ENCODE measurements around the gene BMPR1A.

The BMPR1A gene

DNA sequence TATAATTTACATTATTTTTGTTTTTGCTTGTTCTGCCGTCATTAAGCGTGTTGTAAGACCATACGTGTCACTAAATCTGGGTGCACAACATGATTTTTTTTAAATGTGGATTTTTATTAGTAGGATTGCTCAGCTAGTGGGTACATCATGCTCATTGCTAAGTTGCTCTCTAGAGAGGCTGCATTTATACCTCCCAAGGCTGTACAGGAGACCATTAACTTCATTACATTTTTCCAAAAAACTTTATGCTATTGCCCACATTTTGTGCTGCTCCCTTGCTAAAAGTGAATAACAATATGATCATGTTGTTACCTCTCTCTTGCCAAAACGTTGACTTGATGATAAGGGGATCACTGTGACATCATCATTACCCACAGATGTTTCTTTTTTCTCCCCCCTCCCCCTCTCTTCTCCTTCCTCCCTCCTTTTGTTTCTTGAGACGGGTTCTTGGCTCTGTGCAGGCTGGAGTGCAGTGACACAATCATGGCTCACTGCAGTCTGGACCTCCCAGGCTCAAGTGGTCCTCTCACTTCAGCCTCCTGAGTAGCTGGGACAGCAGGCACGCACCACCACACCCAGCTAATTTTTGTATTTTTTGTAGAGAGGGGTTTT is 65.1 kb downstream of the BMPR1A start:
- Mint-ChIP-seq H3K27ac (no peak overlapping the region), H3K9me3 (no peaks in the 10 kb centered on the region), H3K27me3 (no peaks in the 10 kb centered on the region), H3K36me3 (ENCODE audit: low read depth) (no peaks in the 10 kb centered on the region), H3K4me1 (ENCODE audit: low read depth) (no peaks in the 10 kb centered on the region), H3K4me3 (no peak overlapping the region)
- no peak for DNase-seq

DNA sequence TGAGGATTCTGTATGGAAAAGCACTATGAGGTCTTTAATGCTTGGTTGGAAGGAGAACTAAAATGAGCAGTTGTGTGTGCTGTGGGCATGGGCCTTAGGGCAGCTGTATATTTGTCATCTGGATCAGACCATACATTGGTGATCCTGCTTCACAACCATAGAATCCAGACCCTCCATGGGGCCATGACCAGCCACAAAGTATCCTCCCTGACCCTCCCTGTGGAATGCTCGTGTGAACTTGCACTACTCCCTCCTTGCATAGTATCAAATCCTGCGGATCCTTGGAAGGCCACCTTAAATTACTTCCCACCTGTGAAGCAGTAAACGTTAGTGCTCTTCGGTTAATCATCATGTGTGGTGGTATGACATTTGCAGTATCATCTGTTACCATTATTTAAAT is 67.1 kb downstream of the BMPR1A start:
- H3K27ac Mint-ChIP-seq, result no peak overlapping the region
- no peaks in the 10 kb centered on the region for H3K27me3 Mint-ChIP-seq
- H3K4me1 Mint-ChIP-seq (ENCODE audit: low read depth), result no peaks in the 10 kb centered on the region
- H3K4me3 Mint-ChIP-seq, result no peak overlapping the region
- no peak for DNase-seq
- H3K36me3 Mint-ChIP-seq (ENCODE audit: low read depth), result no peaks in the 10 kb centered on the region
- H3K9me3 Mint-ChIP-seq, result no peaks in the 10 kb centered on the region

DNA sequence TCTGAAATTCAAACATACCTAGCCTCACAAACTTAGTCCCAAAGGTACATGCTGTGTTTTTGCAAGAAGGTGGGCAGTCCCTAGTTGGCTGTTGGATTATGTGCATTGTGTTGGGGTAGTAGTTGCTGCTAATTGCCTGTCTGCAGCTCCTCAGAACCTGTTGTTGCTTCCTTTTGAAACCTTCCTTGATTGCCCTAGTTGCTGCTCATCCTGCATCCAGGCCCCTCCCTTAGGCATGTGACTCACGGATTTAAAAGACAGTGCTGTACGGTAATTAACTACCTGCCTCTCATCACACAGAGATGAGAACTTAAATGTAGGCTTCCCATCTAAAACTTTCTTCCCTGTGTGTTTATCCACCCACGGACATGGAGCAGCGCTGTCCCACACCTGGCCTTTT is 67.7 kb downstream of the BMPR1A start:
- no peaks in the 10 kb centered on the region for H3K36me3 Mint-ChIP-seq (ENCODE audit: low read depth)
- DNase-seq, result no peak
- H3K9me3 Mint-ChIP-seq, result no peaks in the 10 kb centered on the region
- H3K27me3 Mint-ChIP-seq, result no peaks in the 10 kb centered on the region
- no peak overlapping the region for H3K4me3 Mint-ChIP-seq
- H3K4me1 Mint-ChIP-seq (ENCODE audit: low read depth), result no peaks in the 10 kb centered on the region
- no peak overlapping the region for H3K27ac Mint-ChIP-seq

DNA sequence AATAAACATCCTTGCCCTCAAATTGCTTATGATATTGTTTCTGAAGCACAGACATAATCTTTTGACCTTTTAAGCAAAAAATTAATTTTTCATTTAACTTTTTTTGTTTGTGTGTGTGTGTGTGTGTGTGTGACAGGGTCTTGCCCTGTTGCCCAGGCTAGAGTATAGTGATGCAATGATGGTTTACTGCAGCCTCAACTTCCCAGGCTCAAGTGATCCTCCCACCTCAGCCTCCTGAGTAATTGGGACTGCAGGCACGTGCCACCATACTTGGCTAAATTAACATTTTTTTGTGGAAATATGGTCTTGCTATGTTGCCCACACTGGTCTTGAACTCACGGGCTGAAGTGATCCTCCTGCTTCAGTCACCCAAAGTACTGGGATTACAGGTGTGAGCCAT is 68.9 kb downstream of the BMPR1A start:
- Mint-ChIP-seq H3K27me3 (no peaks in the 10 kb centered on the region), H3K4me1 (ENCODE audit: low read depth) (no peaks in the 10 kb centered on the region), H3K27ac (no peak overlapping the region)

DNA sequence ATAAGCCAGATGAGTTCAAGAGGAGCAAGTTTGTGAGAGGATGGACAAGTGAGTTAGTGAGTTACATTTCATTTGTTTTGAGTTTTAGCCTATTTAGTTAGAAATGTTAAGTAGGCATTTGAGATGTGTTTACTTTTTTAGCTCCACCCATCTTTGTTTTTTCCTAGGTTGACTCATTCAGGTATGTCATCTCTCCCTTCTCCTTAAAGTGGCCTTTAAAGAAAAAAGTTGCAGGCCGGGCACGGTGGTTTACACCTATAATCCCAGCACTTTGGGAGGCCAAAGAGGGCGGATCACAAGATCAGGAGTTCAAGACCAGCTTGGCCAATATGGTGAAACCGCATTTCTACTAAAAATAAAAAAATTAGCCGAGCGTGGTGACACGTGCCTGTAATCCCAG is 71.2 kb downstream of the BMPR1A start:
- no peak overlapping the region for H3K4me3 Mint-ChIP-seq
- DNase-seq, result no peak
- no peaks in the 10 kb centered on the region for H3K4me1 Mint-ChIP-seq (ENCODE audit: low read depth)
- no peaks in the 10 kb centered on the region for H3K27me3 Mint-ChIP-seq
- H3K9me3 Mint-ChIP-seq, result no peaks in the 10 kb centered on the region
- H3K36me3 Mint-ChIP-seq (ENCODE audit: low read depth), result no peaks in the 10 kb centered on the region
- no peak overlapping the region for H3K27ac Mint-ChIP-seq

More for the DNA sequence above, 68.9 kb downstream of the BMPR1A start:
- Mint-ChIP-seq H3K36me3 (ENCODE audit: low read depth) (no peaks in the 10 kb centered on the region), H3K4me3 (no peak overlapping the region), H3K9me3 (no peaks in the 10 kb centered on the region)
- DNase-seq, result no peak

DNA sequence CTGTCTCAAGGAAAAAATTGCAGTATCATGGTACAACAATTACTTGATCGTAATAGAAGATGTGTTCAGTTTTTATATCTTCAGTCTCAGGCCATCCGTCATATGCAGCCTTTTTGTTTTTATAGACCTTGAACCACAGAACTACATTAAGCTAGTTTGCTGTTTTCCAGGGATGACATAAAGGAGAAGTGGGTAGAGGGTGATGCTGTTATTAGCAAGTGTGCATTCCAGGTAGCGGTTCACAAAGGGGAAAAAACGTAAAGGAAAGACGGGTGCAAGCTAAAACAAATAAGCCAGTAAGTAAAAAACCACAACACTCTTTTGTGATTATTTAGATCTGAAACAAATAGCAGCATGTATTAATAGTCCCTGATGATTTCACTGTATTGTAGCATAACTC is 71.7 kb downstream of the BMPR1A start:
- Mint-ChIP-seq H3K36me3 (ENCODE audit: low read depth) (no peaks in the 10 kb centered on the region), H3K9me3 (no peaks in the 10 kb centered on the region), H3K27ac (no peak overlapping the region), H3K4me3 (no peak overlapping the region), H3K27me3 (no peaks in the 10 kb centered on the region), H3K4me1 (ENCODE audit: low read depth) (no peaks in the 10 kb centered on the region)
- DNase-seq, result no peak

DNA sequence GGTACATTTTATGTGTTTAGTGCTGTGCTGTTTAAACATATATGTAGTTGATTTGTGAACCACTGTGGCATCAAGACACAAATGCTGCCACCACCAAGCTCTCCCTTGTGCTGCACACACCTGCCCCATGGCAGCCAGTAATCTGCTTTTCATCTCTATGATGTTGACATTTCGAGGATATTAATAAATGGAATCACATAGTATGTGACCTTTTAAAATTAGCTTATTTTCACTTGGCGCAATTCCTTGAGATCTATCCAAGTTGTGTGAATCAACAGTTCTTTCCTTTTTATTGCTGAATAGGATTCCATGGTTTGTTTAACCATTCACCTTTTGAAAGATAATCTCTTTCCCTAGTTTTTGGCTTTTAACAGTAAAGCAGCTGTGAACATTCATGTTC is 73.1 kb downstream of the BMPR1A start:
- no peak for DNase-seq
- Mint-ChIP-seq H3K27me3 (no peaks in the 10 kb centered on the region), H3K4me1 (ENCODE audit: low read depth) (no peaks in the 10 kb centered on the region), H3K4me3 (no peak overlapping the region), H3K9me3 (no peaks in the 10 kb centered on the region), H3K36me3 (ENCODE audit: low read depth) (no peaks in the 10 kb centered on the region), H3K27ac (no peak overlapping the region)

DNA sequence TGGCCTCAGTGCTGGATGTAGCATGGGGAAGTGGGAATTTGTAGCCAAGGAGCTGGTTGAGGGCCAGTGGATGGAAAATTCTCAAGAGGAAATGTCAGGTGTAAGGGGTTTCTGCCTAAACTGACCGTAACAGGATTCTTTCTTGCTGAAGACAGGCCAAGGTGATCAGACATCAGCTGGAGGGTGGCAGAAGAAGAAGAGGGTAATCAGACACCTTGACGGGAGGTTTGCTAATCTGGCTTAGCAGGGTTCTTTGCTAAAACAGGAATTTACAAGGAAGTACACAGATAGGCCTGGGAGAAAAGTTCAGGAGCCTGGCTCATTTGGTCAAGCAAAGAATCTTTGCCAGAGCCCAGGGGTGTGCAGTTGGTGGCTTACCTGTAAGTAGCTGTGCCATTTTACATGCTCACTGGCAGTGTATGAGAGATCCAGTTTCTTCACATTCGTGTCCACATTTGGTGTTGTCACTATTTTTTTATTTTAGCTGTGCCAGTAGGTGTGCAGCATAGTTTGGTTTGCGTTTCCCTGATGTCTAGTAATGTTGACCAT is 73.7 kb downstream of the BMPR1A start:
- no peak overlapping the region for H3K27ac Mint-ChIP-seq
- DNase-seq, result no peak
- H3K27me3 Mint-ChIP-seq, result no peaks in the 10 kb centered on the region
- H3K36me3 Mint-ChIP-seq (ENCODE audit: low read depth), result no peaks in the 10 kb centered on the region
- peaks cover 3% of the 10 kb centered on the region for H3K4me1 Mint-ChIP-seq (ENCODE audit: low read depth)
- no peak overlapping the region for H3K4me3 Mint-ChIP-seq
- H3K9me3 Mint-ChIP-seq, result no peaks in the 10 kb centered on the region

DNA sequence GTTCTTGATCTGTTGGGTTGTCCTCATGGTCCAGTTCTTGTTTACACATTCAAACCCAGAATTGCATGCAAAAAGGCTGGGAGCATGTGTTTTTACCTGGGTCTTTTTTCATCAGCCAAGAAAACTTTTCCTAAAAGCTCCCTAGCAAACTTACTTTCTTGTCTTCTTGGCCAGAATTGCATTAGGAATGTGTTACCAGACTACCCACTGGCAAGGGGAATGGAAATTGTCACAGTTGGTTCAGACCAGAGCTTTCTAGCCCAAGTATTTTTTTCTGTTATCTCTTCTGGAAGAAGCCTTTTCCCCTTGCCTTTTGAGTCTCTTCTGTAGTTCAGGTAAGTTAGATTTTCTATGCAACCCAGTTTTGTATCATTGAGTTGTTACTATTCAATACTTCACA is 77.5 kb downstream of the BMPR1A start:
- H3K9me3 Mint-ChIP-seq, result no peaks in the 10 kb centered on the region
- no peak overlapping the region for H3K27ac Mint-ChIP-seq
- no peak overlapping the region for H3K4me3 Mint-ChIP-seq
- H3K27me3 Mint-ChIP-seq, result no peaks in the 10 kb centered on the region
- no peaks in the 10 kb centered on the region for H3K36me3 Mint-ChIP-seq (ENCODE audit: low read depth)
- H3K4me1 Mint-ChIP-seq (ENCODE audit: low read depth), result peaks cover 9% of the 10 kb centered on the region
- DNase-seq, result no peak

DNA sequence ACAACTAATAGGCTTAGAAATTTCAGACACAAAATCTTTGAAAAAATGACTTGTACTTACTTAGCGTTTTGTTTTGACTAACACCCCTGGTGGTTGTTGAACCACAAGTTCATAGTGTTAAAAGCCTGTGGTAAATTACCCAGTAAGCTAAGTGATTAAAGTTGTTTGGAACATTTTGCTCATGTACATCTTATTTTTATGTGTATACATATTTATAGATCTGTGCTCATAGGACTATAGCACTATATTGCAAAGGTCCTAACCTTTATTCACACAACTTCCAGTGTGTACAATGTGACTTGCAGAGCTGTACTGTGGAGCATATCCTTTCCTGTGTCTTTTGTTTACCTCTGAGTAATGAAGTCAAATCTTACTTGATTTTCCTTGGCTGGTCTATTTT is 79.6 kb downstream of the BMPR1A start:
- Mint-ChIP-seq H3K9me3 (no peaks in the 10 kb centered on the region), H3K27me3 (no peaks in the 10 kb centered on the region), H3K4me1 (ENCODE audit: low read depth) (peaks cover 9% of the 10 kb centered on the region), H3K27ac (peak overlapping the region; percentile 29), H3K4me3 (no peak overlapping the region), H3K36me3 (ENCODE audit: low read depth) (no peaks in the 10 kb centered on the region)
- no peak for DNase-seq

DNA sequence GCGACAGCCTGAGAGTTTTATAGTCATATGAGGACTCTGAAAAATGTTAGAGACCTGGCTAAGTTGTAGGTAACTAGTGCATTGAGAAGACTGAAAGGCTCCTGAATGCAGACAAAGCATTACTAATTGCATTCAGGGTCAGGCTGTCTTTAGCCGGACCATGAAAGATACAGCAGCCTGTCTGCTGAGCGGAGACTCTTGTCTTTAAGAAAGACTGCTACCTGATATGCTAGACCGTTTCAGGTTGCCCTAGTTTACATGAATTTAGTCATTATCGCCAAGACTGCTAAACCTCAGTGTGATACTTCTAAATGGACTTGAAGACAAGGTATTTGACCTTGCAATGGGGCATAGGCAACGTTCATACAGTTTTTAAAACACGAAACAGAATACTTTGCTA is 81.2 kb downstream of the BMPR1A start:
- no peaks in the 10 kb centered on the region for H3K27me3 Mint-ChIP-seq

DNA sequence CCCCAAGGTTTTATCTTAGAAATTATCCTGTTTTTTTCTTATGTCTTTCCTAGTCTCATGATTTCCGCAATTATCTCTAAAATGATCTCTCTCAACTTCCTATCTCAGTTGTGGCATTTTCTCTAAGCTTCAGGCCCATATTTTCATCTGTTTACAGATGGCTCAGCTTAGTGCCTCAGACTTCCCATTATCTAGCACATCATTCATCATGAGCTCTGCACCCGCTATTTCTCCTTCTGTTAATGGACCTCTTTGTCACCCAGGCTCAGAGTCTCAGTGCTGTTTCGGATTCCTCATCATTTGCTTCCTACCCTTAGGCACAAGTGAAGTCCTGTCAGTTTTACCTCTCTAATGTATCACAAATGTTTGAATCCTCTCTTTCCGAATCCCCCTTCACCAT is 84.1 kb downstream of the BMPR1A start:
- Mint-ChIP-seq H3K36me3 (ENCODE audit: low read depth) (peaks cover 5% of the 10 kb centered on the region), H3K9me3 (no peaks in the 10 kb centered on the region), H3K4me3 (no peak overlapping the region), H3K27me3 (no peaks in the 10 kb centered on the region), H3K4me1 (ENCODE audit: low read depth) (peaks cover 5% of the 10 kb centered on the region), H3K27ac (no peak overlapping the region)
- DNase-seq, result no peak

More for the DNA sequence above, 81.2 kb downstream of the BMPR1A start:
- H3K27ac Mint-ChIP-seq, result no peak overlapping the region
- H3K9me3 Mint-ChIP-seq, result no peaks in the 10 kb centered on the region
- DNase-seq, result no peak
- H3K4me1 Mint-ChIP-seq (ENCODE audit: low read depth), result peaks cover 9% of the 10 kb centered on the region
- no peak overlapping the region for H3K4me3 Mint-ChIP-seq
- H3K36me3 Mint-ChIP-seq (ENCODE audit: low read depth), result peaks cover 1% of the 10 kb centered on the region

DNA sequence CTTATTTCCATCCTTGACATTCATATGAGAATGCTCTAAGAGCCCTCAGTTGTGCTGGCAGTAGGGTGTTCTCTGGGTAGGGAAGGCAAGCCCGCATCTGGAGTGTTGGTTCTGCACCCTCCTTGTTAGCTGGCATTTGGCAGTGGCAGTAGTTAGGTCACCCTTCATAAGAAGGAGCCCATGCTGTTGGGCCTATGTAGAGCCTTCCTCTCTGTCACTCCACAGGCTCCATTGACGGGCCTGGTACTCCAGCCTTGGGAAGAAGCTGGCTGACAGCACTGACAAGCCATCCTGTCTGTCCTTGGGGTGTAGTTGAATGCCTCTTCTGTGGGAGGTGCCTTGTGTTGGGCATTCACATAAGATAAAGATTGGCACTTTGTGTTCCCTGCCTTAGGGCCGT is 89.7 kb downstream of the BMPR1A start:
- no peak overlapping the region for H3K4me3 Mint-ChIP-seq
- no peaks in the 10 kb centered on the region for H3K4me1 Mint-ChIP-seq (ENCODE audit: low read depth)
- H3K27ac Mint-ChIP-seq, result no peak overlapping the region
- no peak for DNase-seq
- no peaks in the 10 kb centered on the region for H3K9me3 Mint-ChIP-seq
- H3K36me3 Mint-ChIP-seq (ENCODE audit: low read depth), result peaks cover 5% of the 10 kb centered on the region
- H3K27me3 Mint-ChIP-seq, result no peaks in the 10 kb centered on the region

DNA sequence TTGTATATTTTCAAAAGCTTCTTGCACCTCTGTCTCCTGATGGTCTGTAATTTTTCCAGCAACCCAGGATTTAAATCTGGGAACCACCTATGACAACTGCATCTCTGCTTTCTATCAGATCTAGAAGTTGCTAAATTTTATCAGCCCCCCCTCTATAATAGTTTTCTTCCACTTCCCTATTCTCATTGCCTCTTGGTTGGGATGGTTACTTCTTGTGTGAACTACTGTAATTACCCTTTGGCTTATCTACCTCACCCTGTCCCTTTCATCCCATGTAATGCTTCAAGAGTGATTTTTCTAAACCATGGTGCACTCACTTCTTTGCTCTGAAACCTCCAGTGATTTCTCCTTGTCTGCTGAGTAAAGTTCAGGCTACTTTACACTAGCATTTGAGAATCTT is 92.3 kb downstream of the BMPR1A start:
- Mint-ChIP-seq H3K36me3 (ENCODE audit: low read depth) (peaks cover 9% of the 10 kb centered on the region), H3K4me1 (ENCODE audit: low read depth) (no peaks in the 10 kb centered on the region), H3K27me3 (no peaks in the 10 kb centered on the region), H3K9me3 (no peaks in the 10 kb centered on the region), H3K27ac (no peak overlapping the region), H3K4me3 (no peak overlapping the region)
- no peak for DNase-seq

DNA sequence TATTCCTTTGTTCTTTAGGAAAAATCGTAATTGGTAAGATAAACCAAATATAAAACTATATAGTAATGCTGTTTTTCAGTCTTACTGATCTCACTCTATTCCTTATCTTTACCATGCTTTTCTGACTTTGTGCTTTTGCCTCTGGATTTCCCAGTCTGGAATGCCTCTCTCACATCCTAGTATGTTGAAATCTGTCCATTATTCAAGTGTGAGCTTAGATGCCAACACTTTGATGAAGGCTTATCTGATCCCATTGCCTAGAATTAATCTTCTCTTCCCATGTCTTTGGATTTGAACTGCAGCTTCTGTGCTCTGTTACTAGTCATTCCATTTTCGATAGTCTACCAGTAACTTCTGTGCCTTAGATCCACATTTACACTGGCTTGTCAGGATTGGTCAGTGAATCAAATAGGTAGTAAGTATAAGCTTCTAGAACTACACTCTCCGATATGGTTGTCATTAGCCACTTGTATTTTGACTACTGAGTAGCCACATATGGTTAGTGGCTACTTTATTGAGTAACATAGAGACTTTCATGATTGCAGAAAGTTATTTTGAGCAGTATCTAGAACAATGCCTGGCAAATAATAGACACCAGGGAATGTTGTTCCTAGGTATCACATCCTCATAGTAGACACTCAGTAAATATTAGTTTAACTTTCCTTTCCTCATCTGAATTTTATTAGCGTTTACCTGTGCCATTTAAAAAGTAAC is 92.9 kb downstream of the BMPR1A start:
- no peak overlapping the region for H3K4me3 Mint-ChIP-seq
- H3K27ac Mint-ChIP-seq, result no peak overlapping the region
- DNase-seq, result no peak
- no peaks in the 10 kb centered on the region for H3K9me3 Mint-ChIP-seq
- H3K27me3 Mint-ChIP-seq, result no peaks in the 10 kb centered on the region
- no peaks in the 10 kb centered on the region for H3K4me1 Mint-ChIP-seq (ENCODE audit: low read depth)
- H3K36me3 Mint-ChIP-seq (ENCODE audit: low read depth), result peaks cover 8% of the 10 kb centered on the region

Data from activated T-cell treated with anti-CD3 and anti-CD28 coated beads, Interleukin-2, amount 50 U/mL, for 24 hours (primary cell).